Stimulated activated naive CD8-positive, alpha-beta T cell treated with anti-CD3 and anti-CD28 coated beads, Interleukin-15, Interleukin-2, amounts not matched to agents 100 U/mL and 50 U/mL, for 24 hours (primary cell): ENCODE data around the gene JARID2.

Source experiments
- ATAC-seq: fragments of 150-1000 bp; cut with Tn5 transposase; one replicate; pipeline ENCODE4 v1.10.0; 2021
- DNase-seq: peaks from one replicate; pipeline ENCODE4 v3.0.0; 2021

JARID2 gene

GRCh38 chr6:15247500-15248450 is 1.9 kb downstream of the JARID2 start:
- ATAC-seq (peak; percentile 12), DNase-seq (peak; percentile 71)

- ATAC-seq, result peak; percentile 60
- peak; percentile 96 for DNase-seq
Observed at GRCh38 chr6:15248451-15249370, 2.8 kb downstream of the JARID2 start.

- no peak for ATAC-seq
Observed at GRCh38 chr6:15249371-15250019, 3.6 kb downstream of the JARID2 start.

DNA sequence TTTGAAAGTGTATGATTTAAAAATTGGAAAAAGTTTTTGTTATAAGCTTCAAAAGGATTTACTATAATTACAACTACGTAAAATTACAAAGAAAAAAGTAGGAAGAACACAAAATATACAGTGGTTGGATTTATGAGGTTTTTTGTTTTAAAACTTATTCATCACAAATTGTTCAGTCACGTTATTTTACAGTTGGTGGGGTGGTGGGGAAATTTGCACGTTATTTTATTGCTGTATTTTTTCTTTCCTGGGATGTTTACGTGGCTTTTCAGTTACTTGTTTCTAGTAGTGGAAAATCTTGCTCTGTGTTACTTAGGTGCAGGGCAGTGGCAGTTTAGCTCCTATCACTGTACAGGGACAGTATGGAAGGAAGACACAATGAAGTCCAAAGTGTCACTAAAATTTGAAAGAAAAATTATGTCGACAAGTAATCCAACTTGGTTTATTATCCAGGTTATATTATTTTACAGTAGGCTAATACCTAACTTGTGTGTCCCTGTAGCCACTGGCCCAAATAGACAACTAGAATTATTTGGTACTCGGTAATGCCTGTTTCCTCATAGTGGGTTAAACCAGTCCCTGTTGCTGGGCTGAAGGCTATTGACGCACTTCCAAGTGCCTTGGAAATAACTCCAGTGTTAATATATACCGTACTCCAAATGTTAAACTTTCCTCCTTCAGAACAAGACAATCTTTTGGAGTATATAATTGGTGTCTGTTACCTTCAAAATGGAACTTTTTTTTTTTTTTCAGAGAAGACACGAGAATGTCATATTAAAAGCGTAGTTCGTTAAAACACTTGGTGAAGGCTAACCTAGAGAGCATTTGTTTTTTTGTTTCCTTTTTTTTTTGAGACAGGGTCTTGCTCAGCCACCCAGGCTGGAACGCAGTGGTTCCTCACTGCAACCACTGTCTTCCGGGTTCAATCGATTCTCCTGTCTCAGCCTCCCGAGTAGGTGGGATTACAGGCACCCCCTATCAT is 4.6 kb downstream of the JARID2 start:
- DNase-seq, result no peak
- ATAC-seq, result no peak

More at GRCh38 chr6:15249371-15250019, 3.6 kb downstream of the JARID2 start:
- DNase-seq, result no peak

DNA sequence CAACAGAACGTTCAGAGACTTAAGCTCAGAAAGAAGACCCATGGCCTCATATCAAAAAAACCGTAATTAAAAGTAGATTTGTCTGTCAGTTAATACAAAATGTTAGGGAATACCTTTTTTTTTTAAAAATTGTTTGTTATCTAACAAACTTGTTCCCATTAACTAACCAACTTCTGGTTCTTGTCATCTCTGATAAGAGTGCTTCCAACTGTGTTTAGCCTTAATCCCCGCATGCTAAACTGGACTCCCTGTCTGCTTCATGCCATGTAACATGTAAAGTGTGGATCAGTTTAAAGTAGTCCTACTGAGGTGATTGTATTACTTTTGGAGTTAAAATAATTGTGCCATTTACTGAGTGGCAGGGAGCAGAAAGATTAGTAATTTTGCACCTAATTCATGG is 6.3 kb downstream of the JARID2 start:
- ATAC-seq, result no peak
- no peak for DNase-seq

- ATAC-seq, result peak; percentile 14
- no peak for DNase-seq
Observed at GRCh38 chr6:15253203-15254022, 7.5 kb downstream of the JARID2 start.

- ATAC-seq, result no peak
- no peak for DNase-seq
Observed at GRCh38 chr6:15254070-15254975, 8.5 kb downstream of the JARID2 start.

- DNase-seq (no peak), ATAC-seq (peak; percentile 38)
Observed at GRCh38 chr6:15255481-15255880, 9.6 kb downstream of the JARID2 start.

DNA sequence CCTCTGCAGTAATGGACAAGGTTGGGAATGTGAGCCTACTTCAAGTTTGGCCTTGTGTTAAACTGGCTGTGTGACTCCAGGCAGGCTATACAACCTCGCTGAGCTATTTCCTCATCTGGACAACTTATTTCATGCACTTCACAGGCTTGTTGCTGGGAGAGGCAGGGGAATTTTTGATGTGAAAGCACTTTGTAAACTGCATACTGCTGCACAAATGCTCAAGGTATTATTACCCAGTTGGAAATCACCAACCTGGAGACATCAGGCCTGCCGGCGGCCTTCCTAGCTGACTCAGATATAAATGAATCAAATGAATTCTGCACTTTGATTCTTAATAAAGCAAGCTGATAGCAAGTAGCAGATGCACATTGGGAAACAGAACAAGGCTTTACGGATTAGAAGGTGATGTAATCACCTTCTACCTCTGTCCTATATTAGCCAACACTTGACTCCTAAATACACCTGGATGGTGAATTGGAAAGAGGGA is 10.1 kb downstream of the JARID2 start:
- DNase-seq, result no peak
- ATAC-seq, result no peak

DNA sequence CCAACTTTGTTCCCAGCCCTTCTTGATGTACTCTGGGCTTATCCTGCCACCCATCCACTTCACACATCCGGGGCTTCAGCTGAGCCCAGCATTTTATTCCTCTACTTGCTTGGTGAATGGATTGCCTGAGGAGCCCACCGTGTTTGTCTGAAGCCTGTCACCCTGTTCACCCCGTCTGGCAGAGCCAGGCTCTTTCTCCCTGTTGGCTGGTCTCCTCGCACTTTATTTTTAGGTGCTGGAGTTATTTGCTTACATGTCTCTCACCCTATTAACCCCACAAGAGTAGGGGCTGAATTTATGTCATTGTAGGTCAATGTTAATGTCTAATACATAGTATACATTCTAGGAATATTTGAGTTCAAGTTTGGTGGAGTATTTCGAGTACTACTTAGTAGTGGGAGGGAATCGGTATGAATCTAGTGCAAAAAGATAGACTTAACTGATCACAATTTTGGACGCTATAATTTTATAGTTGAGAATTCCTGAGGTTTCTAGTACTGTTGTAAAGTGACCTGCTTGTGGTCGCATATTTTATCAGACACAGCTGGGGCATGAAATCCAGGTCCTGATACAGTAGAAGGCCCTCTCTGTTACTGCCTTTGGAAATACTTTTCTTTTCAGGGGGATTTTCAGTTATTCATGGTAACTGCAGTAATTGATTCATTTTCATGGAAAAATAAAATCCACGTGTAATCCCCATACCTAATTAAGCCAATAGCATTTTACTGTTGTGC is 10.8 kb downstream of the JARID2 start:
- ATAC-seq (no peak), DNase-seq (no peak)

- ATAC-seq, result no peak
- DNase-seq, result no peak
Observed at GRCh38 chr6:15257357-15258132, 11.7 kb downstream of the JARID2 start.

DNA sequence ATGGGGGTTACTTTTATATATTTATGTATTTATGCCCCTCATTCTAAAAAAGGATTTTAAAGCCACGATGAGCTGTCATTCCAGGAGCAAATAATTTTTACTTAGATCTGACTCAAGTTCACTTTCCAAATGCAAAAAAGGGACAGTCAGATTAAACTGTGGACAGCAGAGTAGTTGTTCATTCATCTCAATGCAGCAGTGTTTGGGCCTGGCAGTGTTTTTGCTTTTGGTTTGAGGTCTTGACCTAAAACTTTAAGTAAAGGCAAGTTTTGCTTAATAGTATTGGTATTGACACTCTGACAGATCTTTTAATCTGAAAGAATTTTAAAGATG is 13.9 kb downstream of the JARID2 start:
- DNase-seq (no peak), ATAC-seq (no peak)

GRCh38 chr6:15260099-15260821 is 14.4 kb downstream of the JARID2 start:
- ATAC-seq, result no peak
- DNase-seq, result no peak

DNA sequence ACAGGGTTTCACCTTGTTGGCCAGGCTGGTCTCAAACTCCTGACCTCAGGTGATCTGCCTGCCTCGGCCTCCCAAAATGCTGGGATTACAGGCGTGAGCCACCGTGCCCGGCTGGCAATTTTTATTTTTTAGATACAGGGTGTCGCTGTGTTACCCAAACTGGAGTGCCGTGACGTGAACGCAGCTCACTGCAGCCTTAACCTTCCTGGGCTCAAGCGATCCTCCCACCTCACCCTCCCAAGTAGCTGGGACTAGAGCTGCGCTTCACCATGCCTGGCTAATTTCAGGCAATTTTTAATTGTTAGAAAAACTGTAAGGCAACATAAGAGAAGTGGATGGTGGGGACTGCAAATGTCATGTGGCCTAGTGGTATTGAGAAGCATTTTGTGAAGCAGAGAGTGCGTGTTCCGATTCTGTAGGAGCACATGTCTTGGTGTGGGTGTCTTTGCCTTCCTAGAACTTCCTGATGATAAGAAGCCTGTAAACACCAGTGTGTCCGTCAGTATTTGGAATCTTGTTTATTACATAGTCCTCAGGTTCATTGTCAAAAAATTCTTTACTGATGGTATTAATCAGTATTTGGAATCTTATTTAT is 18.0 kb downstream of the JARID2 start:
- no peak for ATAC-seq
- DNase-seq, result no peak

GRCh38 chr6:15264412-15264811 is 18.5 kb downstream of the JARID2 start:
- DNase-seq, result no peak
- no peak for ATAC-seq
